ENCODE results near the gene PERM1. TPM values are rescaled to one million over a fixed set of nuclear protein-coding genes. Genes with fewer than 3 reads are reported as not detected.

Gene PERM1
- total RNA-seq, 6 donors from 2014 or later, result 0.15 to 1.0 (median 0.36) TPM; not detected in 2

GRCh38 chr1:1003618-1004419 lies 21.9 kb upstream of the PERM1 start:
- peak in 1 of 2 donors; percentile 71 for DNase-seq

DNA sequence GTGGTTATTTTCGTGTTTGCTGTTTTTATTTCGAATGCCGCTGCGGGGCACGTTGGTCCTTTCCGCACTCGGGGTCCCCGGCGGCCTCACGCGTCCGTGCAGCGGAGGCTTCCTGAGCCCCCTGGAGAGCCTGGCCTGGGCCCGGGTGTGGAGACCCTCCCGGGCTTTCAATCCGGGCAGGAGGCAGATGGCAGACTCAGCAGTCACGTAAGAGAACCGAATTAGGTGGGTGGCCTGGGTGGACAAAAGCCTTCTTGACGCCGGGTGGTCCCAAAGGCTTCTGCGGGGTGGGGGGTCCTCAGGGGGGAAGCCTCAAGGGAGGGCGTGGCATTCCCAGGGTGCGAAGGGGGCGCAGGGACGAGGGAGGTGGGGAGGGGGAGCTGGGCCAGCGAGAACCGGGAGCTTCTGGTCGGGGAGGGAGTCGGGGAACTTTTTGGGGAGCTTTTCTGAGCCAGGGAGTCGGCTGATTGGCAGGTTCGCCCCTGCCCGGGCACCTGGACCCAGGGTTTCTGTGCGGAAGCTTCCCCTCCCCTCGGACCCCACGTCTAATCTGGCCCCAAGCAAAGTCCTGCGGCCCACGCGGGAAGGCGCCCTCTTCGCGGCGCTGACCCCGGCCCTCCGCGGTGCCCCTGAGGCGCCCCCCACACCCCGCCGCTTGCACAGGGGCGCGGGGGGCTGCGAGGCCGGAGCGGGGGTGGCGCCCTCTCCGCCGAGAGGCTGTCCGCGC lies 19.3 kb upstream of the PERM1 start:
- TF ChIP-seq POLR2A (IDR thresholded peaks at IDR 0.05), result no peak
- peak in 1 of 6 experiments; percentile 1 for TF ChIP-seq CTCF (IDR thresholded peaks at IDR 0.05)
- no peak for TF ChIP-seq POLR2AphosphoS5 (IDR thresholded peaks at IDR 0.05)
- no peaks in the 10 kb centered on the region for H3K9me3 ChIP-seq
- H3K4me3 ChIP-seq, result peak overlapping the region; percentile 29 to 72 (median 64)
- H3K27me3 ChIP-seq, result peaks cover 0 to 41% (median 18%) of the 10 kb centered on the region in 4 donors
- H3K4me1 ChIP-seq, result peaks cover 41 to 62% (median 56%) of the 10 kb centered on the region in 4 donors
- no peak for ATAC-seq (ENCODE audit: low FRiP score in 2 of 2)
- DNase-seq, result no peak
- H3K27ac ChIP-seq, result peak overlapping the region; percentile 96 to 98 (median 98)
- WGBS, 2 donors, result 1 to 2% methylated on average over 21 to 45 of the region's 58 CpGs
- no peaks in the 10 kb centered on the region for H3K36me3 ChIP-seq

More at GRCh38 chr1:1003618-1004419, 21.9 kb upstream of the PERM1 start:
- no peak for TF ChIP-seq POLR2AphosphoS5 (IDR thresholded peaks at IDR 0.05)
- no peak for TF ChIP-seq POLR2A (IDR thresholded peaks at IDR 0.05)
- H3K27me3 ChIP-seq, result peaks cover 0 to 24% (median 7%) of the 10 kb centered on the region in 4 donors
- H3K27ac ChIP-seq, result no peak overlapping the region
- 84 to 93% methylated on average over 10 to 14 of the region's 22 CpGs for WGBS, 2 donors
- no peaks in the 10 kb centered on the region for H3K36me3 ChIP-seq
- no peak overlapping the region for H3K4me3 ChIP-seq
- H3K4me1 ChIP-seq, result peaks cover 37 to 54% (median 46%) of the 10 kb centered on the region in 4 donors
- ATAC-seq (ENCODE audit: low FRiP score in 2 of 2), result no peak
- H3K9me3 ChIP-seq, result no peaks in the 10 kb centered on the region

DNA sequence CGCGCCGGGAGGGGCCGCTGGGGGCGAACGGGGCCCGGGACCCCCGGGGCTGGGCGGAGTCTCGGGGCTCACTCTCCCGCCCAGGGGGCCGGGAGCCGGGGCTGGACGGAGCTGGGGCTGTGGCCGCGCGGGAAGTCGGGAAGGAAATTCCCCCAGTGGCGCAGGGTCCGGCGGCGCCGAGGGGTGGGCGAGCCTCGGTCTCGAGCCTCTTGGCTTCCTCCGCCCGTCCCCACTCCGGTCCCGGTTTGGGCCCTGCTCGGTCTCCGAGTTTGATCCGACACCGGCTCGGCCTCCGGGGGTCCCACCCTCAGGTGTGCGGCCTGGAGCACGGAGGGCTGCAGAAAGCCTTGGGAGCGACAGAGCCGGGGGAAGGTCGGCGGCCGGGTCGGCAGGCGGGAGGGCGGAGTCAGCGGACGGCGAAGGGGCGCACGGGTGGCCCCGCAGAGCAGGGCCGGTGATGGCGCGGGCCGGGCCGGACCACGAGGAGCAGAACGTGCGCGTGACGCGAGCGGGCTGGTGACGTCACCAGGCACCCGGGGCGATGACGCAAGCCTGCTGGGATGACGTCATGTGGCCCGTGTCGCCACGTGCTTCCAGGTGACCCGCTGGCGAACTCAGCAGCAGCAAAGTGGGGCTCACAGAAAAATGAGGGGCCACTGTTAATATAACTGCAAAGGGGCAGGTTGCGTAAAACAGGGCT lies 18.6 kb upstream of the PERM1 start:
- peak overlapping the region; percentile 29 to 72 (median 64) for H3K4me3 ChIP-seq
- no peaks in the 10 kb centered on the region for H3K36me3 ChIP-seq
- WGBS, 2 donors, result 0 to 3% methylated on average over 4 to 8 of the region's 75 CpGs
- peak overlapping the region; percentile 96 to 98 (median 98) for H3K27ac ChIP-seq
- peak in 2 of 4 donors; percentile 13 to 88 for TF ChIP-seq EP300 (IDR thresholded peaks at IDR 0.05)
- TF ChIP-seq POLR2A (IDR thresholded peaks at IDR 0.05), result no peak
- TF ChIP-seq POLR2AphosphoS5 (IDR thresholded peaks at IDR 0.05), result peak; percentile 83 to 94
- TF ChIP-seq CTCF (IDR thresholded peaks at IDR 0.05), result peak in 2 of 6 experiments; percentile 44 to 46
- H3K27me3 ChIP-seq, result peaks cover 0 to 41% (median 18%) of the 10 kb centered on the region in 4 donors
- peak; percentile 63 to 97 for DNase-seq
- peak; percentile 64 to 71 for ATAC-seq (ENCODE audit: low FRiP score in 2 of 2)
- no peaks in the 10 kb centered on the region for H3K9me3 ChIP-seq
- H3K4me1 ChIP-seq, result peaks cover 36 to 60% (median 52%) of the 10 kb centered on the region in 4 donors

DNA sequence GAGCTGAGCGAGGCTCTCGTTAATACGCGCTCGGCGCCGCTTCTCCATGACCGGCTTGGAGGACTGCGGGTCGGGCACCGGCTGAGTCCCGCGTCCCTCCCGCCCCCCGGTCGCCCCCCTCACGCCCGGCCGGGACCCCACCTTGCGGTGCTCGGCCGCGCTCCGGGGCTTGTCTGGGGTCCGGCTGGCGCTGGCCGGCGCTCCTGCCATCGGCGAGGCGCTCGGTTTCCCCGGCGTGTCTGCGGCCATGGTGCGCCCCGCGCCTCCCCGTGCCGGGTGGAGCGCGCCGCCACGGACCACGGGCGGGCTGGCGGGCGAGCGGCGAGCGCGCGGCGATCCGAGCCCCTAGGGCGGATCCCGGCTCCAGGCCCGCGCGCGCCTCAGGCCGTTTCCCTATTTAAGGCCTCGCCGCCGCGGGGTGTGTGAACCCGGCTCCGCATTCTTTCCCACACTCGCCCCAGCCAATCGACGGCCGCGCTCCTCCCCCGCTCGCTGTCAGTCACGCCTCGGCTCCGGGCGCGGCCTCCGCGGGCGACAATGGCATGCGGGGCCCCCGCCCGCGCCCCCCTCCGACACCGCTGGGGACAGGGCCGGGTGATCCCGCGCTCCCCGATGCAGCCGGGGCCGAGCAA lies 17.9 kb upstream of the PERM1 start, which contains the start of gene HES4:
Gene HES4 (minus strand): TSS at position 373 of the 632 bp plus-strand sequence. CDS start 124 bp downstream, at position 249.
- Histone ChIP-seq H3K36me3 (no peaks in the 10 kb centered on the region), H3K4me3 (peak within 1 kb of the TSS; percentile 40 to 72 (median 64)), H3K9me3 (no peaks in the 10 kb centered on the region), H3K27me3 (peaks cover 0 to 41% (median 18%) of the 10 kb centered on the region in 4 donors), H3K4me1 (peaks cover 30 to 53% (median 45%) of the 10 kb centered on the region in 4 donors), H3K27ac (peak within 1 kb of the TSS; percentile 96 to 98 (median 98))
- TF ChIP-seq POLR2A (IDR thresholded peaks at IDR 0.05) (peak in 3 of 4 donors; percentile 79 to 91 (median 86)), POLR2AphosphoS5 (IDR thresholded peaks at IDR 0.05) (peak; percentile 40 to 69), EP300 (IDR thresholded peaks at IDR 0.05) (peak in 1 of 4 donors; percentile 49), CTCF (IDR thresholded peaks at IDR 0.05) (peak in 1 of 6 experiments; percentile 3)
- peak; percentile 91 to 96 for DNase-seq
- WGBS, 2 donors, result 1 to 3% methylated on average over 5 to 32 of the region's 95 CpGs
- ATAC-seq (ENCODE audit: low FRiP score in 2 of 2), result peak; percentile 86 to 88

Data from upper lobe of left lung (tissue), 6 donors.